ENCODE results near the gene ADAT2.

ADAT2 gene

GRCh38 chr6:143396497-143397226 is 53.8 kb downstream of the ADAT2 start:
- DNase-seq = no peak

GRCh38 chr6:143395699-143396098 is 54.8 kb downstream of the ADAT2 start:
- no peak for DNase-seq

GRCh38 chr6:143394389-143394788 is 56.1 kb downstream of the ADAT2 start:
- DNase-seq = no peak

GRCh38 chr6:143390278-143390677 is 60.2 kb downstream of the ADAT2 start:
- no peak for DNase-seq

- no peak for DNase-seq
Measured at GRCh38 chr6:143385636-143386035, 64.9 kb downstream of the ADAT2 start.

GRCh38 chr6:143376861-143377260 is 73.6 kb downstream of the ADAT2 start:
- DNase-seq = no peak

GRCh38 chr6:143376375-143376774 is 74.1 kb downstream of the ADAT2 start:
- no peak for DNase-seq

GRCh38 chr6:143375022-143375585 is 75.4 kb downstream of the ADAT2 start:
- DNase-seq = no peak

GRCh38 chr6:143374014-143374413 is 76.5 kb downstream of the ADAT2 start:
- no peak for DNase-seq
